GM03348 (cell line): ENCODE data around the gene WNK3.

Experiments used
- DNase-seq: peaks from one replicate; pipeline ENCODE4 v3.0.0; 2012; ENCODE audit warnings: low spot score

Gene WNK3

DNA sequence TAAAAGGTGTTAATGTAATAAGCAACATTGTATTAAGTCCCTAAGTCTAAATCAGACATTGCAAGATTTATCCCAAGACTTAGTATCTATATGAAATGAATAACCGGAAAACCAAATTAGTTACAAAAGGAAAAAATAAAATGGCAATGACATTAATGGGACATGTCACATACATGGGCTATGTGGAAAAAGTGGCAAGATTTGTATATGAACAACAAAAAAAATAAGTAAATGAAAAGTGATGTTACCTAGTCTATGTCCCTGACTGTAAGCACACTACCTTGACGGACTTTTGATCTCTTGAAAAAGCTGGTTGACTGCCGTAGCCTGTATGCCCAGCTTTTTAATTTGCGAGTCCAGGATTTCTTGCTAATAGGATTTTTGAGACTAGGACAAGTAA, 119.3 kb downstream of the WNK3 start:
- no peak for DNase-seq

DNA sequence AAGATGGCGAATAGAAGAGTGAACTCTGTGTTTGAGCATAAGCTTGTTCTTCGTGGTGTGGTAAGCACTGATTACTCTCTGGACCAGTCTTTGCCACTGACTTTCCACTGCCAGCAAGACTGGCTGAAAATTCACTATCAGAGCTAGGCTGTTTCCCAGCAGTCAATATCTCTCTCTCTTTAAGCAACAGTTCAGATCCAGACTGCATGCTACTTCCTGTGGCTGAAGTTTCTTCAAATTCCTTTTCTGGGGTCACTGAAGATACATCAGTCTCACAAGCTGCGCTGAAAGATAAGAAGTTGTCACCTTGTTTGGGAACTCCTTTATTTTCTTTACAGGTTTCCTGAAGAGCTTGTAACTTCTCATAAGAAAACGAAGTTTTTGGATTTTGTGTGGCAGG, 120.8 kb downstream of the WNK3 start:
- no peak for DNase-seq

DNA sequence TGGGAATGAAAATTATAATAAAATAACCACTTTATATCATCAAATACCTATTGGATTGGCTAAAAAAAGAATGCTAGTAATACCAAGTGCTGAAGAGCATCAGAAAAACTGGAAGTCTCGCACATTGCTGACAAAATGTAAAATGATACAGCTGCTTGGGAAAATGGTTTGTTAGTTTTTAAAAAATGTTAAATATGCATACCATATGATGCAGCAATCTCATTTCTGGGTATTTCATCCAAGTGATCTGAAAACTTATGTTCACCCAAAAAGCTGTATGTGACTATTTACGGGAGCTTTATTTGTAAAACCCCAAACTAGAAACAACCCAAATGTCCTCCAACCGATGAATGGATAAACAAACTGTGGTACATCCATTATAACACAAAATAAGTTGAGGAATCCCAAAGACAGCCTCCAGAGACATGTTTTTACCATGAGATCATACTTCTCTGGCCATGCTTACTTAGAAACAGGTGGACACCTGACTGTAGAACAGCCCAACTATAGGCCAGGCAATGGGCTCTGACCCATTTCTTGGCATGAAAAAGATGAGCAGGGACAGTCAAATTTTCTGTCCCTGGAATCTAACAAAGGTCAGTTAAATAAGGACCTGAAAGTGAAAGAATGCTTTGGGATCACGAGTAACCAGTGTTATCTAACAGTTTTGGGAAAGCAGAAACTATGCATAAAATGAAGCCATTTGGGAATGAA, 127.3 kb downstream of the WNK3 start:
- DNase-seq = peak; percentile 1

DNA sequence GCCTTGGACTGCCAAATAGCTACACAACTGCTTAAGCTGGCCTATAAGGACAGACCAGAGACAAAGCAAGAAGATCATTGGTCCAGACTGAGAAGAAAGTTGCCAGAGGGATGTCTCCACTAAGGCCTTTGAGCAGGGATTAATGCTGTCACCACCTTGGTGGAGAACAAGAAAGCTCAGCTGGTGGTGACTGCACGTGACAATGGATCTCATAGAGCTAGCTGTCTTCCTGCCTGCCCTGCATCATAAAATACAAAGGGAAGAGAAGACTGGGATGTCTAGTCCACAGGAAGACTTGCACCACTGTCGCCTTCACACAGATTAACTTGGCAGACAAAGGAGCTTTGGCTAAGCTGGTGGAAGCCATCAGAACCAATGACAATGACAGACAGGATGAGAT, 134.3 kb downstream of the WNK3 start:
- DNase-seq = no peak

DNA sequence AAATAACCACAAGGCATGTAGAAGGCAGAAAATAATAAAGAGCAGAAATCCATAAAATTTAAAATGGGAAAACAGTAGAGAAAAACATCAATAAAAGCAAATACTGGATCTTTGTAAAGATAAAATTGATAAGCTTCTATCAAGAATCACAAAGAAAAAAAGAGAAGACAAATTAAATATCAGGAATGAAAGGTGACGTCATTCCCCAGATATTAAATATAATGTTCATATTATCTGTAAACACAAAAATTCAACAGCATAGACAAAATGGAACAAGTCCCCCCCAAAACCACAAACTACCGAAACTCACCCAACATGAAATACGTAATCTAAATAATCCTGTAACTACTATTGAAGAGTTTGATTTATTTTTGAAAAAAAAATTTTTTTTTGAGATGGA, 144.2 kb downstream of the WNK3 start:
- DNase-seq = no peak

DNA sequence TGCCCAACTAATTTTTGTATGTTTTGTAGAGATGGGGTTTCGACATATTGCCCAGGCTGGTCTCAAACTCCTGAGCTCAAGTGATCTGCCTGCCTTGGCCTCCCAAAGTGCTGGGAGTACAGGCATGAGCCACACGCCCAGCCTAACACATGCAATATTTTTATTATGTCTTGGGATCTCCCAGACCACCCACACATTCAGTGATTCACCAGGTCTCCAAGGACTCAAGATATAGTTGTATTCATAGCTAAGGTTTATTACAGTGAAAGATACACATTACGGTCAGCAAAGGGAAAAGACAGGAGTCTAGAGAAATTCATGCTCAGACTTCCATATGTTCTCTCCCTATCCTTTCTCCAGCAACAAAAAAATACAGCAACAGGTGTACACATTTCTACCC, 149.3 kb downstream of the WNK3 start:
- peak; percentile 4 for DNase-seq

DNA sequence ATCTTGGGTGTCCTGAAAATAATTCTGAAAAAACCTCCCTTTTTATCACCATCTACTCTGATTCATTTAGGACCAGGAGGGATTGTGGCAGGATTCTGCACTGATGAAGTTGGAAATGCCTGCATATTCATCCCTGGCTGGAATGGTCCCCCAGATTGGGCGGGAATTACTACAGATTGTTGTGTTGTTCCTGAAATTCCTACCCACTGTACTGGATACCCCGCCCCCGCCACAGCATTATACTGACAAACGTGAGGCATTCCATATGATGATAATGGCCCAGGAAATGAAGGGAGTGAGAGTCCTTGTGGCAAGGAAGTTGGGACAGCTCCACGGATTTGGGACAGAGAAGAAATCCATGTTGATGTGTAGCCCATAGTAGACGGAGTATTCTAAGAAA, 159.6 kb downstream of the WNK3 start:
- DNase-seq = no peak

DNA sequence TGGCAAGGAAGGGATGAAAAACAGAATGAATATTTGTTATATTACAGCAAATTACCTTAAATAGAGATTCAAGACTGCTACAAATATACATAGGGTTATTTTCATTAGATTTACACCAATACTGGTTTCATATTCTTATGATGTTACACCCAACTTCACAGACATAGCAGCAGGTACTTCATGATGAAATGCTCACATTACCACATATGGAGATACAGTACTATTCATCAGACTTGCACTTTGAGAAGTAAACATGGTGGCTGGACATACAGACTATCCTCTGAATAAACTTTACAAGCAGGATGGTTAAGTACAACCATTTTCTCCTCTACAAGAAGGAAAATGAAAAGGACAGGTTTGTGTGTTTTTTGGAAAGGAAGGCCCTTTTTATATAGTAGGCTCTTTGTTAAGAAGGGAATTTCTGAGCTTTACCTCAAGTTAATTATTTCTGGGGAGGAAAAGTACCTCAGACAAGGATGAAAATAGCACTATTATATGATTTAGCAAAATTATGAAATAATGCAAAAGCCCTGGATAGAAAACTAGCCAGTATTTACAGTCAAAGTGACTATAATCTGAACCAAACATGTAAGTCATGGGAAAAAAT, 162.8 kb downstream of the WNK3 start:
- no peak for DNase-seq

DNA sequence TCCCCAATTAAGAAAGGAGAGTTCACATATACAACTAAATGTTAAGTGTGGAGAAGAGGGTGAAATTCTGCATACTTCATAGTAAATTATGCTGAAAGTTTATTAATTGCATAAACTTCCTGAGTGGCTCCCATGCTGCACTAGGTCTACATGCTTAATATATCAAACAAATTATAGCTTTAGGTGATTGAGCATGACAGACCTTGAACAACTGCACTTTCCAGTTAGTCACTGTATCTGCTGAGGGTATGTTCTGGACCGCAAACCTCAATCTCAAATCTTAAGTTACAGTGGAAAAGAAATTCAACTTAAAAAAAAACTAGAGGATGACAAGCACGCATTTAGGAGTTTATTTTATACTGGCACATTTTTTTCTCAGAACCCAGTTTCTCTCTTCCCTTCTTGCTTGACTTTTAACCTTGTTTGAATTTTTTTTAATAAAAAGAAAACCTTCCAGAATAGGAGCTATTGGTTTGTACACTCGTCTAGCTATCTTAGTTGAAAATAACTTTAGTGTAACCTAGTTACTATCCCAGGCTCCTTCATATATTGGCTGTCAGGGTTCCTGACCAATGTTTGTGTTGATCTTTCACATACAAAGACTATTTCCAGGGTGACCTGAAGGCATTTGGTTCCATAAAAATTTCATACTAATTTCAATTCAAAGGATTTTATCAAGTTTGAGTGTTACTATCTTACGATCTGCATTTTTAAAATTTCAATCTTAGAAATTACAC, 164.6 kb downstream of the WNK3 start:
- DNase-seq = no peak

DNA sequence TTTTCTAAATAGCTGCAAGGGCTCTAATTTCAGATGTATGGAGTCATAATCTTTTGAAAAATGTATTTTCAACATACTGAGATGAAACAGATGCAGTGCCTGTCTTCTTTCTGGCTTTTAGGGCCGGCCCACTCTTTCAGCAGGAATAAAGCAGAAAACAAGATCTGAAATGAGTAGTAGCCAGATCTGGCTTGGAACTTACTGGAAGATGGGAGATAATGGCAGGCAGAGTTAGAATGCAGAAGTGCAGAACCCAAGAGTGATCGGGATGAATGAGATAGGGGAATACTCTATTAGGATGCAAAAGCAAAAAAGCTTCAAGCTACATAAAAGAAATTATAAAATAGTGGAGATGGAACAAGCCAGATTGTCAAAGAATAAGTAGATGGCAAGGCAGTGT, 173.4 kb downstream of the WNK3 start:
- no peak for DNase-seq

DNA sequence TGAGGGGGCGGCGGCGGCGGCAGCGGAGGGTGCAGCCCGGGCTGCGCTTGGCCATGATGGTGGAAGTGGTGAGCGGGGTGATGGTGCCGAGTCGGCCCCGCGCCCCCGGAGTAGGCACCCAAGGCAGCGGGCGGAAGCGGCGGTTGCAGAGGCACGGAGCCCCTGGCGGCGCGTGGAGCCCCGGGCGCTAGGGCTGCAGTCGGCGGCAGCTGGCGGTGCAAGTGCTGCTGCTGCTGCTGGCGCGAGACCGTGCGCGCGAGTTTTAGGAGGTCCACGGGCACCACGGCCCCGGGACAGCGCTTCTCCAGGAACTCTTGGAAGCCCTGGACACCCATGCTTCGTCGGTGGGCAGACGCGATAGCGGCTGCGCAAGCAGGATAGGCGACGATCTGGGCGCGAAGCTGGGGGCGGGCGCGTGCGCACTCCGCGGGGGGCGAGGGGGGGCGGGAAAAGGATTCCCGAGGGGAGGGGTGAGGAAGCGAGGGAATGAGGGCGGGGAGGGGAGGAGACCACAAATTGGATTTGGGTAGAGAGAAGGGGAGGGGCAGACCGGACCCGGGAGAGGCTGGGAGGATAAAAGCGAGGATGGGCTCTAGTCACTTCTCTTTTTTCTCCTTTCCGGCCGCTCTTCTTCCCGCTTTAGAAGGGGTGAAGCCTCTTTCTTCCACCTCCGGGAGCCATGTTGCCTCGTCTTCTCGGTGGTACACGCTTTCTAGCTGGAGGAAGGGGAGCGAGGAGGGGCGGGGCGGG, 174.8 kb downstream of the WNK3 start, which contains the start of gene FAM120C:
TSS of gene FAM120C (minus strand) at position 391 of the 750 bp plus-strand sequence. CDS start at position 335, 56 bp downstream.
- peak; percentile 93 for DNase-seq

DNA sequence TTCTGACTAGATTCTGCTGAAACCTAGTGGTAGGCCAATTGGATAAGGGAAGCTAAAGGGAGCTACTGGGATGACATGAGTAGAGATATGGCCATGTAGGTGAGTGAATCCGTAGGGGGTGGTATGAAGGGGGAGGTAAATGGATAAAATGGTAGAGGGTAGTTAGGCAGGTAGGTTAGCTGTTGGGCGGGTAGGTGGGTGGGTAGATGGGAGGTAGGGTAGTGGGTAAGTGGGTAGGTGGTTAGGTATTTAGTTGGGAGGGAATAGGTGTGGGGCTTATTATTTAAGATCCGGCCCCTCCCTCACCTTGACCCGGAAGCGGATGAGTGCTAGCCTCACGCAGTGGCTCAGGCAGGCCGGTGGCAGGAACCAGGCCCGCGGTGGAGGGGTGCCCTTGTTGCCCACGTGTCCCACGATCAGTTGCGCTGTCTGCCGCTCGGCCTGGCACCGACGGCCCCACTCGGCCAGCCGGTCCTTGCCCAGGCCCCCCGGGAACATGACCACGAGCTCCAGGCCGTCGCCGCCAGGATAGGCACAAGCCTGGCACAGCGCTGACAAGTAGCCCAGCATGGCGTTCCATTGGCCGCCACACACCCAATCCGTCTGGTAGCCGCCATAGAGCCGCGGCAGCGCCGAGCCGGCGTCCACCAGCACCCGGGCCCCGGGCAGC, 175.5 kb downstream of the WNK3 start:
- DNase-seq = peak; percentile 52

DNA sequence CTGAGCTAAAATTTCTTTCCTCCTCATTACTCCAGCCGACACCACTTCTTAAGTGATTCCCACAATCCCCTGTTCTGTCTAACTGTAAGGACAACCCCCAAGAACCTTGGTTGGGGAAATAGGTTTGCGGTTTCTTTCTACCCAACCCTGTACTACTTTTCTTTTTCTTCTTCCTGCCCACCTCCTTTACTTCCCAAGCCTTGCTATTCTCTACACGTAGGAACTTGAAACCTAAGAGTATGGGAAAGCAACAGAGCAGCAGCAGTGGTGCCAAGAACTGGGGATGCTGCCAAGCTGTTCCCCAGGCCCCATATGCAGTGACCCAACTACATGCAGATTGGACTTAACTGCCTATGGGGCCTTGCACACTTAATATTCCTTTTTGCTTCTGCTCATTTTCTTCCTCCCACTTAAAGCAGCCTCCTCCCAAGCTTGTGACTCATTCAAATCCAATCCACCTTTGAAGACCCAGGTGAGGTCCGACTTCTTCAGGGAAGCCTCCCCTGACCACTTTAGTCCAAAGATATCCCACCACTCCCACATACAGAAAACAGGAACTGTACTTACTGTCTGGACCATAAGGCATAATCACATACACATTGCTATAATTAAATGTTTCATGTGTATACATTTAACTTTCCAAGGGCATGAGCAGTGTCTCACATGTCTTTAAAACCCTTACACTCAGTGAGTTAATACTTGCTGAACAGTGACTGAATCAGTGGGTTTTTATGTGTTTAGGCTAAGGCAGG, 176.5 kb downstream of the WNK3 start:
- DNase-seq = no peak

DNA sequence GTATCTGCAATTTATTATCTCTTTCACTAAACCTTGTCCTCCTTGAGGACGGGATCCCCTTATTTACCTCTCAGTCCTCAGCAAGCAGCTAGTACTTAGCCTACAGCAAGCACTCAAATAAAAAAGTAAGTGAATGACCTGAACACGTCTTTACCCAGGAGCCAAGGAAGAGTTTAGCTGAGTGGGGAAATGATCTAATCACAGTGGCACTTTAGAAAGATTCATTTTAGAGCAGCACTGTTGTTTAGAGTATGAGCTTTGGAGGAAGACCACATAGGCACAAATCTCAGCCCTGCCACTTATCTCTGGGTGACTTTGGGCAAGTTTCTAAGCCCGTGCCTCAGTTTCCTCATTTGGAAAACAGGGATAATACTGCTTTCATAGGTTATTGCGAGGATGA, 177.4 kb downstream of the WNK3 start:
- DNase-seq = no peak

DNA sequence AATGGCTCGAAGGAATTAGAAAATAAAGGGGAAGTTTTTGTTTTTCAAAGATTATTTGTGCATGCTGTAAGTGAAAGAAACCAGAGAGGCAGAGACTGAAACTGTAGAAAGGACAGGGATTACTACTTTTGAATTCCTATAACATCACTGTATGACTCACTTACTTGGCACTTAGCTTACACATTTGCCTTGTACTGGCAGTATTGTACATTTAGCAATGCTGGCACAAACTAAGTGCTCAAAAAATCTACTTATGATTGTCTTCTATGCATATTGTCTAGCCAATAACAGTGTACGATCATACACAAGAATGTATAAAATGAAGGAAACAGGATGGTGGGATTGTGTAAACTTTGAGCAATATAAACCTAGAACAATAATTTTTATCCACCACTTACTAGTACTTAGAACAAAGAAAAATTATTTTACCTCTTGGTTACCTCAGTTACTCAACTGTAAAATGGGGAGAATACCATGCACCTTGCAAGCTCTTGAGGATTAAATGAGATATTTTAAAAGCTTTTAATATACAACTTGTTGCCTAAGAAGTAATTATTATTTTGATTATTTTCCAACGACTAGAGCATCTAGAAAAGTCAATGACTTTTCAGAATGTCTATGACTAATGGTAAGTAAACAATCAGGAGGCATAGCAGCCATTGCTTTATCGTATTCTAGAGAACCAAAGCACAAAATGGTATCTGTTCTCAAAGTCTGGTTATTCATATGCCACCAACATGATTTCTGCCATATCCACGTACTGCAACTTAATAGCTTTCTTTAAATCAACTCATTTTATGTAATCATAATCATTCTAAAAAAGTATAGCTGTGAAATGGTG, 179.5 kb downstream of the WNK3 start:
- DNase-seq = peak; percentile 38

DNA sequence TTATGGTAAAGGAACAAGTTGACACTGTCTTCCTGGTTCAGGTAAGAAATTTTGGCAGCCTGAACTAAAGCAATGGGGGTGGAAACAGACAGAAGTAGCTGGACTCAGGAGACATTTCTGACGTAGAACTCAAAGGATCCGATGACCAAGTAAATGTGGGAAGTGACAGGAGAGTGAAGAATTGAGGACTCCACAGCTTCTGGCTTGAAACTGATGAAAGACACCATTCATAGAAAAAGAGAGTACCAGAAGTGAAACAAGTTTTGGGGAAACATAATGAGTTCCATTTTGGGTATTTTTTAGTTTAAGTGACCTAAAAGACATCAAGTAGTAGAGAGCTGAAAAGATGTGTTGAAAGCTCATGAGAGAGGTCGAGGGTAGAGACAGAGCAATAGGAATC, 180.5 kb downstream of the WNK3 start:
- DNase-seq = no peak

DNA sequence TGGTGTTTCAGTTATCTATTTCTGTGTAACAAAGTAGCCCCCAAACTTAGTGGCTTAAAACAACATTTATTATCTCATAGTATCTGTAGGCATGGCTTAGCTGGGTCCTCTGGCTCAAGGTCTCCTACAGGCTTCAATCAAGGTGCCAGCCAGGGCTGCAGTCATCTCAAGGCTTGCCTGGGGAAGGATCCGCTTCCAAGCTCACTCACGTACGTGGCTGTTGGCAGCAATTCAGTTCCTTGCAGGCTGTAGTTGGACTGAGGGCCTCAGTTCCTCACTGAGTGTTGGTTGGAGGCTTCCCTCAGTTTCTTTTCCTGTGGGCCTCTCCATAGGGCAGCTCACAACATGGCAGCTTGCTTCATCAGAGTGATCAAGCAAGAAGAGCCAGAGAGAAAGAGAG, 184.1 kb downstream of the WNK3 start:
- no peak for DNase-seq

DNA sequence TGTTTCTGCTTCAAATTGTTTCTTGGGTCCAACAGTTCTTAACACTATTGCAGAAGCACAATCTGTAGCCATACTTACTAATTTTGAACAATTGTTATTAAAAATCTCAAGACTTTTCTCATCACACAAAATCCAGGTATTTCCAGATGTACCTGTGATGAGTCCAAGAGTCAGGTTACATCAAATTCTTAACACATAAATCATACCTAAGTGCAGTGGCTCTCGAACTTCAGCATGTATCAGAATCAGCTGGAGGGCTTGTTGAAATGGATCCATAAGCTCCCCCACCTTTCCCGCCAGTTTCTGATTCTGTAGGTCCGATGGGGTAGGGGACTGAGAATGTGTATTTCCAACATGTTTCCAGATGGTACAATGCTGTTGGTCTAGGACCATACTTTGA, 185.4 kb downstream of the WNK3 start:
- no peak for DNase-seq

DNA sequence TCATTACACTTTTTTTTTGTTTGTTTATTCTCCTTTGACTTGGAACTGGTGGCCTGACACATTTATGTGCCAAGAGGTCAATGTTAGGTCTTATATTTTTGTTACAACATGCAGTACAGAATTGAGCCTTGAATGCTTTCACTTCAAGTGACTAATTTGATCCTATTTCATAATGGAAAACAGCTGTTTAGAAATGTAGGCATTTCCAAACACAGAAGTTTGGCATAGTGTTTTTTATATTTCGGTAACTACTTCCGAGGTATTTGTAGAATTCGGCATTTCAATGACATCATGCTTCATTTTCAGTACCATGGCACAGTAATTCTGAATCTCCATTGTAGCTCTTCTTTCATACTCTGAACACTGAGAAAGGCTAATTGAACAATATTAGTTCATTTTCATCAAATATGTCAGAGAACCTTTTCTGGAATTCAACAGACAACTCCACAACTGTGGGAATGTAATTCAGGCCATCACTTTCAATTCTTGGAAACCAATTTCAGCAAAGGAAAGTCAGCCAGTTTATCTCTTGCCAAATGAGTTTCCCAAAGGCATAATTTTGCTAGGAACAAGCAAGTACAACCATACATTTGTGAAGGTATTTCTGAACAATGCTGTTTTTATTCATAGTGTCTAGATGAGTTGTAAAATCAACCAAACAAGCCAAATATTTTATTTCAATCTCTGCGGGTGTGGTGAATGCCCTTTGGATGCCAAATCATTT, 186.2 kb downstream of the WNK3 start:
- DNase-seq = peak; percentile 52

DNA sequence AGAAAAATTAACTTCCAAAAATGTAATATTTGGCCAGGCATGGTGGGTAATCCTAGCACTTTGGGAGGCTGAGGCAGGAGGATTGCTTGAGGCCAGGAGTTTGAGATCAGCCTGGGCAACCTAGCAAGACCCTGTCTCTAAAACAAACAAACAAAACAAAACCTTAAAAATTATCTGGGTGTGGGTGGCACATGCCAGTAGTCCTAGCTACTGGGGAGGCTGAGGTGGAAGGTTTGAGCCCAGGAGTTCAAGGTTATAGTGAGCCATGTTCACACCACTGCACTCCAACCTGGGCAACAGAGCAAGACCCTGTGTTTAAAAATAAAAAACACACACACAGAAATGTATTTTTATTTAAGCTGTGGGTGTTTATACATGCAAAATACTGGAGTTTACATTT, 186.8 kb downstream of the WNK3 start:
- DNase-seq = no peak
